GM13977 (cell line): ENCODE measurements around the gene DNAAF1.
"Not testable (repeated sequence)": the region's sequence is repeated elsewhere in the genome, so short reads cannot be mapped to it uniquely, and the experiment has no call there.

Experiments used
- DNase-seq: peaks from one replicate; pipeline ENCODE4 v3.0.0; 2012; ENCODE audit warnings: low spot score
- in situ Hi-C: fragments of 300-500 bp; cut with MboI; formaldehyde crosslinking; loops from one replicate; pipeline ENCODE4 v1.12.0; 2022; ENCODE audit warnings: low sequenced_read_pairs, low pct_unique_long_range_greater_than_20kb, mixed read lengths, inconsistent platforms; ENCODE audit not compliant: unreplicated experiment
- TF ChIP-seq, protein P1 (sequence below): IDR thresholded peaks from 2 replicates; pipeline ENCODE4 v1.5.1; 2012; ENCODE audit warnings: mild to moderate bottlenecking, control low read depth; ENCODE audit not compliant: insufficient read depth; ENCODE audit errors: extremely low read depth, missing control alignments

Gene DNAAF1

GRCh38 chr16:84105301-84105815 is 39.8 kb upstream of the DNAAF1 start:
- DNase-seq, result no peak
- in situ Hi-C loops, result no loop called here
- TF ChIP-seq, protein P1, sequence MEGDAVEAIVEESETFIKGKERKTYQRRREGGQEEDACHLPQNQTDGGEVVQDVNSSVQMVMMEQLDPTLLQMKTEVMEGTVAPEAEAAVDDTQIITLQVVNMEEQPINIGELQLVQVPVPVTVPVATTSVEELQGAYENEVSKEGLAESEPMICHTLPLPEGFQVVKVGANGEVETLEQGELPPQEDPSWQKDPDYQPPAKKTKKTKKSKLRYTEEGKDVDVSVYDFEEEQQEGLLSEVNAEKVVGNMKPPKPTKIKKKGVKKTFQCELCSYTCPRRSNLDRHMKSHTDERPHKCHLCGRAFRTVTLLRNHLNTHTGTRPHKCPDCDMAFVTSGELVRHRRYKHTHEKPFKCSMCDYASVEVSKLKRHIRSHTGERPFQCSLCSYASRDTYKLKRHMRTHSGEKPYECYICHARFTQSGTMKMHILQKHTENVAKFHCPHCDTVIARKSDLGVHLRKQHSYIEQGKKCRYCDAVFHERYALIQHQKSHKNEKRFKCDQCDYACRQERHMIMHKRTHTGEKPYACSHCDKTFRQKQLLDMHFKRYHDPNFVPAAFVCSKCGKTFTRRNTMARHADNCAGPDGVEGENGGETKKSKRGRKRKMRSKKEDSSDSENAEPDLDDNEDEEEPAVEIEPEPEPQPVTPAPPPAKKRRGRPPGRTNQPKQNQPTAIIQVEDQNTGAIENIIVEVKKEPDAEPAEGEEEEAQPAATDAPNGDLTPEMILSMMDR, result no peak

GRCh38 chr16:84105948-84106740 is 39.0 kb upstream of the DNAAF1 start:
- TF ChIP-seq, protein P1, result no peak
- in situ Hi-C loops, result no loop called here
- no peak for DNase-seq

DNA sequence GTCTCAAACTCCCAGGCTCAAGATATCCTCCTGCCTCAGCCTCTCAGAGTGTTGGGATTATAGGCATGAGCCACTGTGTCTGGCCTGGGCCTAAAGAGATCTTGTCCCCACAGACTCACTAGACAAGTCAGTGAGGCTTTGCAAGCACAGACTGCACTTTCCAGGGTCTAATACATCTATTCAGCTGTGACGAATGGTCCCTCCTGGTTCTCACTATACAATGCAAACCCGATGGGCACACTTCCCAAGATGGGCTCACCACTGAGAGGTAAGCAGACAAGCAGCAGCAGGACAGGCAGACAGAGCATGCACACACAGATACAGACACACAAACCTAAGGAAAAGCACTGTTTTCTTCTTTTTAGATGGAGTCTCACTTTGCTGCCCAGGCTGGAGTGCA is 37.2 kb upstream of the DNAAF1 start:
- in situ Hi-C loops, result no loop called here
- TF ChIP-seq, protein P1, result no peak
- DNase-seq, result no peak

- TF ChIP-seq, protein P1, result no peak
- DNase-seq, result no peak
- in situ Hi-C loops, result no loop called here
These were observed 35.3 kb upstream of the DNAAF1 start for GRCh38 chr16:84109598-84110335.

DNA sequence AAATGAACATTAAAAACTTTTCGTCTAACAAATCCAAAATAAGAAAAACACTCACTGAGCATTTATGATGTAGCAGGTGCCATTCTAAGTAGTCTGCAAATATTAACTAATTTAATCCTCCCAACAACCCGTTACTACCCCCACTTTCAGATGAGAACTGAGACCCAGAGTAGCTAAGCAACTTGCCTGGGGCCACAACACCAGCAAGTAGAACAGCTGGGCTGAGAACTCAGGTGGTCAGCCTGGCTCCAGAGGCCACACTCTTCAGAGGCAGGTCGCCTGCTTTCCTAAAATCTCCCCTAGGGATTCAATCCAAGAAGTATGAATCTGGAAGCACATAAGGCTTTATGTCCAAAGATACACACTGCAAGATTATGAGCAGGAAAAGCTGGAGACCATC is 34.6 kb upstream of the DNAAF1 start:
- DNase-seq, result no peak
- TF ChIP-seq, protein P1, result no peak
- in situ Hi-C loops, result no loop called here

DNA sequence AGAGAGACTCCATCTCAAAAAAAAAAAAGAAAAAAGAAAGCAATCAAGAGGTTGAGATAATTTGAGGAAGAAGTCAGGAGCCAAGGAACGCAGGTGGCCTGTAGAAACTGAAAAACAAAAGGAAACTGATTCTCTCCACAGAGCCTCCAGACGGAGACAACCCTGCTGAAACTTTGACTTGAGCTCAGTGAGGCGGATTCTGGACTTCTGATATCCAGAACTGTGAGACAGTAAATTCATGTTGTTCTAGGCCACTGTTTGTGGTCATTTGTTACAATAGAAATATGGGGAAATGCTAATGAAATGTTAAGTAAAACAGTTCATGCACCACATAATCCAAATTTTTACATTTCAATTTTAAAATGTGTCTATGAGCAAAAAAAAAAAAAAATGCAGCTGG is 33.6 kb upstream of the DNAAF1 start:
- in situ Hi-C loops, result no loop called here
- DNase-seq, result no peak
- TF ChIP-seq, protein P1, result no peak

GRCh38 chr16:84111949-84112348 is 33.2 kb upstream of the DNAAF1 start:
- DNase-seq, in situ Hi-C loops: not testable (repeated sequence)
